GM21423 (cell line): Measurements from ENCODE around the gene ERP44.
"Not testable (repeated sequence)": the region's sequence is repeated elsewhere in the genome, so short reads cannot be mapped to it uniquely, and the experiment has no call there.

Experiments
- ATAC-seq: cut with Tn5 transposase; IDR thresholded peaks from one replicate; pipeline ENCODE4 v1.9.1; 2021; ENCODE audit warnings: mild to moderate bottlenecking, moderate library complexity; ENCODE audit not compliant: unreplicated experiment

ERP44 gene

DNA sequence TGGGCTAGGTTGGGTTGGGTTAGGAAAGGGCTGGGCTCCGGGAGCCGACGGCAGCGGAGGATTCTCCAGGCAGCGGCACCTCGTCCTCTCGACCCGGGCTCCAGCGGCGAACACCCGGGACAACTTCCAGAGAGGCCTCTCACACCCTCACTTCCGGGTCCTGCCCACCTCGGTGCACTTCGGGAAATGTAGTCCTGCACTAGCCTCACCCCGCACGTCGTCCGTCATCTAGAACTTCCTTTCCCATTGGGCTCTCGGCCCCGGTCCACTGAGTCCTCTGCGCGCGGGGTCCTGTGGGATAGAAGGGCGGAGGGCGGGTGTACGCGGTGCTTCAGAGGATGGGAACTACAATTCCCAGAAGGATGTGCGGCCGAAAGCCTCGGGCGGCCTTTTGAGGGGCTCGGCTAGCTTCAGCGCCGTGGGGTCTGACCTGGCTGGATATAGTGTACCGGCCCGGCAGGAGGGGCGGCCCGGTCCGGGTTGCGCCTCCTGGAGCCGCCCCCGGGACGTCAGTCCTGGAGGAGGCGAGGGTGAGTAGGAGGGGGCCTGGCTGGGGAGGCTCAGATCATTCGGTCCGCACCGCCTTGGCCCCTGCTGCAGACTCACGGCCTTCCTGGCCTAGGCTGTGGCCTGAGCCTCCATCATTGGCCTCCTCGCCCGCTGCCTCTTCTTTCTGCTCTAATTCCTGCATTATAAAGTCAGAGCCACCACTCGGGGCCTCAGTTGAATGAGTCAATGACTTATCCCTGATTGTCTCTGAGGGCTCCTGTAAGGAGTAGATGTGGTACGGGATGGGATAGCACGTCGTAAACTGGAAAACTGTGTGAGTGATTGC, at the start of gene ERP44, which contains the start of gene INVS:
Gene ERP44 (minus strand): TSS at position 114 of the 835 bp plus-strand sequence. CDS start 160 bp downstream, outside the sequence.
Gene INVS (plus strand): TSS at position 357 of the 835 bp plus-strand sequence. CDS start 5,279 bp downstream, outside the sequence.
- peak; percentile 97 for ATAC-seq

DNA sequence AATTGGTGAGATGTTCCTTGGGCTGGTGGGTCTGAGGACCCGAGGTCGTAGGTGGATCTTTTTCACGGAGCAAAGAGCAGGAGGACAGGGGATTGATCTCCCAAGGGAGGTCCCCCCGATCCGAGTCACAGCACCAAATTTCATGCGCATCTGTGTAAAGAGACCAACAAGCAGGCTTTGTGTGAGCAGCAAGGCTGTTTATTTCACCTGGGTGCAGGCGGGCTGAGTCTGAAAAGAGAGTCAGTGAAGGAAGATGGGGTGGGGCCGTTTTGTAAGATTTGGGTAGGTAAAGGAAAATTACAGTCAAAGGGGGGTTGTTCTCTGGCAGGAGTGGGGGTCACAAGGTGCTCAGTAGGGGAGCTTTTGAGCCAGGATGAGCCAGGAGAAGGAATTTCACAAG, 47.2 kb upstream of the ERP44 start:
- not testable (repeated sequence) for ATAC-seq

DNA sequence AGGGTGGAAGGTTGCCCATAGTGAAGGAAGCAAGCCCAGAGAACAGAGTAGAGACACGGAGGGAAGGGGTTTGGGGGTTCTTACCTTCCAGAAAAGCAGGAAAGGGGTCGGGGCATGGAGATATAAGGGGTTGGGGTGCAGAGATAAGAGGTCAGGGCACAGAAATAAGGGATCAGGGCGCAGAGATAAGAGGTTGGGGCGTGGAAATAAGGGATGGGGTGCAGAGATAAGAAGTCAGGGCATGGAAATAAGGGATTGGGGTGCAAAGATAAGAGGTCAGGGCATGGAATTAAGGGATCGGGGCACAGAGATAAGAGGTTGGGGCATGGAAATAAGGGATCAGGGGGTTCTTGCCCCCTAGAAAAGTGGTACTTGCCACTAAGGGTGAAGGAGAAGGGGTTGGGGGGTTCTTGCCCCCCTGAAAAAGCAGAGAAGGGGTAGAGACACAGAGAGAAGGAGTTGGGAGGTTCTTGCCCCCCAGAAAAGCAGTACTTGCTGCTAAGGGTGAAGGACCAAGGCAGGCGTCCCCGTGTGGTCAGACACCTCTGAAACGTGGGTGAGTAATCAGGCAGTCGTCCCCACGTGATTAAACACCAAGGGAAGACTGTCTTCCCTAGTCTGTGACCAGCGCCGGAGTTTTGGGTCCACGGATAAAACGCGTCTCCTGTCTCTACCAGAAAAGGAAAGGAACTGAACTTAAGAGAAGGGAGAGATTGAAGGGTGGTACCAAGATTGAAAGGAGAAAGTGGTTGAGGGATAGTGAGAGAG, 46.6 kb upstream of the ERP44 start:
- not testable (repeated sequence) for ATAC-seq

DNA sequence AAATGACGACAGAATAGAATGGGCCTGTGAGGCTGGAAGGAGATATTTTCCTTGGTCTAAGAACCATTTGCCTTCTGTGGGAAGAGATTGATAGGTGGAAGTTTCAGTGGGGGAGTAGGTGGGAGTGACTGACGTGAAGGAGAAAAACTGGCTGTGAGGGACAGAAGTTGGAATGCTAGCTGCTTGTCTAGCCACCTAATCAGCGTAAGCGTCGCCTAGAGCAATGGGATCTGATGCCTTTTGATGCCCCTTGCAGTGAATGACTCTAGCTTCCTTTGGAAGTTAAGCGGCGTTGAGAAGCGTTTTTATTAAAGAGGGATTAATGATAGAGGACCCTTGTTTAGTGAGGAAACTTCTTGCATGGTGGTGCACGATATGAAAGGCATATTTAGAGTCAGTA, 43.1 kb upstream of the ERP44 start:
- ATAC-seq: not testable (repeated sequence)

DNA sequence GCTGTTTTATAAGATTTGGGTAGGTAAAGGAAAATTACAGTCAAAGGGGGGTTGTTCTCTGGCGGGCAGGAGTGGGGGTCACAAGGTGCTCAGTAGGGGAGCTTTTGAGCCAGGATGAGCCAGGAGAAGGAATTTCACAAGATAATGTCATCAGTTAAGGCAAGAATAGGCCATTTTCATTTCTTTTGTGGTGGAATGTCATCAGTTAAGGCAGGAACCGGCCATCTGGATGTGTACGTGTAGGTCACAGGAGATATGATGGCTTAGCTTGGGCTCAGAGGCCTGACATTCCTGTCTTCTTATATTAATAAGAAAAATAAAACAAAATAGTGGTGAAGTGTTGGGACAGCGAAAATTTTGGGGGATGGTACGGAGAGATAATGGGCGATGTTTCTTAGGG, 41.5 kb upstream of the ERP44 start:
- not testable (repeated sequence) for ATAC-seq

DNA sequence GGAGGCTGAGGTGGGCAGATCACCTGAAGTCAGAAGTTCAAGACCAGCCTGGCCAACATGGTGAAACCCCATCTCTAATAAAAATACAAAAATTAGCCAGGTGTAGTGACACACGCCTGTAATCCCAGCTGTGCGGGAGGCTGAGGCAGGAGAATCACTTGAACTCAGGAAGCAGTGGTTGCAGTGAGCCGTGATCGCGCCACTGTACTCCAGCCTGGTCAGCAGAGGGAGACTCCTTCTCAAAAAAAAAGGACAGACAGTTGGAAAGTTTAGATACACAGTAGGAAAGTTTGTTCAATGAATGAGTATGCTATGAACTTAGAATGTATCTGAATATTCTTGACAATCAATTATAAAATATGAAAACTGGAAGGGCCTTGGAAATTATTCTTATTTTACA, 38.0 kb upstream of the ERP44 start:
- not testable (repeated sequence) for ATAC-seq

DNA sequence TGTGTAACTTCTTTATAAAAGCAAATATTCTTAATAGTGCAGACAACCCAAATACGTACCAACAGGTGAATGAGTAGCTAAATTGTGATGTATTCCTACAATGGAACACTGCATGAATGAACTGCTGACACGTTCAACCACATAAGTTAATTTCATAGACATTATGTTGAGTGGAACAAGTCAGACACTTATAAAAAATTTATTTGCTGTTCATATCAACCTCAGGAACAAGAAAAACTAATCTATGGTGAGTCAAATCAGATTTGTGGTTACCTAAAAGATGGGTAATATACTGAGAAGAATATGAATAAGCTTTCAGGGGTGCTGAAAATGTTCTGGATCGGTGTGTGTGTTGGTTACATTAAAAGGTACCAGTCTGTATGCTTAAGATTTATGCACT, 35.9 kb upstream of the ERP44 start:
- no peak for ATAC-seq

DNA sequence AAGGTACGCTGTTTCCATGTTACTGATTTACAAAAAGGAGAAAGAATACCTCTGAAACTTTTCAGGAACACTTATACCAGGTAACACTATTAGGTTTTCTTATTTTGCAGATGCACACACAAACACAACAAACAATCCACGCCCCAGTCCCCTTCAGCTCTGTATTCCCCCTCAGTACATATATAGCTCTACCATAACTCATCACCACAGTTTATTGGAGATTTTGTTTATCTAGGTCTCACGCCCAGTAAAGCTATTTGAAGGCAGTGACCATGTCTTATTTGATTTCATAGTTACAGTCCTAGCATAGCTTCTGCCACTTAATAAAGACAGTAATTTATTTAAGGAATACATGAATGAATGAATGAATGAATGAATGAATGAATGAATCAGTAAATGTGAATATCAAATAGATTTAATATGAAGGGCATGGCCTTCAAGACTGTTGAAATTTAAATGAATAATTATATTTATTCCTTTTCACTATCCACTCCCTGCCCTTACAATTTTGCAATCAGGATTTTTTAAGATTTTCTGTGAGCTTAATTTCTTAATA, 33.2 kb upstream of the ERP44 start:
- ATAC-seq: no peak

DNA sequence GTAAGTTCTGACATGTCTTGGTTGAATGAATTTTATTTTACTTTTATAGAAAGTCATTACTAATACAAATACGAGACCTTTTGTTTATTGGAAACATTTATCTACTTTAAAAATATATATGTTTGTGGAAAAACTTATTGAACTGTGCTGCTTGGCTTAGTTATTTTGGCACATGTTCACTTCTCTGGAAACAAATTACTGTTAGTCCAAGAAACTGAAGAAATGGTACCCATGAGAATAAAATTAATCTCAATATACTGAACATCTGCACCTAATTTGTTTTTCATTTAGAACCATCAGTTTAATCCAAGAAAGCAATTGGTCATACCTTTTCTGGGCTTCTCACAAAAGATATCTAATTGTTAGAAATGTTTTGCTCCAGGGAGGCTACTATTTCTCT, 32.4 kb upstream of the ERP44 start:
- no peak for ATAC-seq

DNA sequence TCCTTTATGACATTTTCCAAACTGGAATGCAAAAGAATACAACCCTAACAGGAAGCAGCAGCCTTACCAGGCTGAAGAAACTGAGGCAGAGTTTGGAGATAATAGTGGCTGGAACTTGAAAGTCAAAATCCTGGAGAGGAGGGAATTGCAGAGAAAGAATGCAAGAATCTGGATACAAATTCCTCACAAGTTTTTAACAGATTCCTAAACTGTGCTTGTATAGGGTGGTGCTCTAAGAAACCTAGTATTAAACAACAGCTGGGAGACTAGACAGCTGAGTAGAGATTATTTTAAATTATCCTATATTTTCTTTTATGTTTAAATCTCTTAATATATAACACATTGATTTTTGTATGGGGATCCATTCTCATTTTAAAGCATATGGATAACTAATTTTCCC, 31.0 kb upstream of the ERP44 start:
- no peak for ATAC-seq

DNA sequence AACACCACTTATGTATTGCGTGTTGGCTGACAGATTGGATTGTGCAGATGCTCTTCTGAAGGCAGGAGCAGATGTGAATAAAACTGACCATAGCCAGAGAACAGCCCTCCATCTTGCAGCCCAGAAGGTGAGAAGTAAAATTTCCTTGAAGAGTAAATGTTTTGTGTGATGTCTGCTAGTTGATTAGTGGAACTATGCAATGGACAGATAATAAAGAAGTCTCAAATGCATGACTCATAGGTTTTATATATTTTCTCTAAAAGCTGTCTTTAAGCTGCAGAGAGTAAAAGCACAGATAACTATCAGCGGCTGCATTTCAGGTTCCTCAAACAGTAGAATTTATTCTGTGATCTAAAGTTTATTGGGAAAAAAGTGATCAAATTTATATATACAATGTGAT, 27.6 kb upstream of the ERP44 start:
- ATAC-seq: no peak

DNA sequence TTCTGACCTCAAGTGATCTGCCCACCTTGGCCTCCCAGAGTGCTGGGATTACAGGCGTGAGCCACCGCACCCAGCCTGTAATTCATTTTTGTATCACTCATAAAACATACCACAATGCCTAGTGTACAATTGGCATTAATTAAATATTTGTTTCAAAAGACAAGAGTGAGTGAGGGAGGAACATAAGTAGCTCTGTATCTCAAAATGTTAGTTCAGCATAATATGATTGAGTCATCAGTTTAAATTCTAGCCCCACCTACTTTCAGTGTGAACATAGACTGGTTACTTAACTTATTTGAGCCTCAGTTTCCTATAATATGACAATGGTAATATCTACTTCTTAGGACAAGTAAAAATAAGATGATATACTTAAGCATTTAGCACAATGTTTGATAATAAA, 27.1 kb upstream of the ERP44 start:
- no peak for ATAC-seq

DNA sequence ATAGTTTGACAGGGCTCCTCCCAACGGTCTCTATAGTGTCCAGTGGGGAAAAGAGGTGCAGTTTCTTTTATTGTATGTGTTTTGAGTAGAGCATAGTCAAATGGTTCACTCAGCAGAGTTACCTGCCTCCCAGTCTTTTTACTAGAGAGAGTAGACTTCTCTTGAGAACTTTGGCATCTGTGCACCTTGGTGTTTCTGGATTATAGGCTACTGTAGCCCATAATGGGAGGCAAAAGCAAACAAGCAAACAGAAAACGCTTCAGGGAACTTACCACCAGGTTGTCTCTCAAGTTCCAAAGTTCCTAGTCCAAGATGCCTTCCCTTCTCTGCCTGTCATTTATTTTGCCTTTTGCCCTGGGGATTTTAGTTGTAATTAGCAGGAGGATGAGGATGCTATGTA, 26.4 kb upstream of the ERP44 start:
- ATAC-seq: no peak

DNA sequence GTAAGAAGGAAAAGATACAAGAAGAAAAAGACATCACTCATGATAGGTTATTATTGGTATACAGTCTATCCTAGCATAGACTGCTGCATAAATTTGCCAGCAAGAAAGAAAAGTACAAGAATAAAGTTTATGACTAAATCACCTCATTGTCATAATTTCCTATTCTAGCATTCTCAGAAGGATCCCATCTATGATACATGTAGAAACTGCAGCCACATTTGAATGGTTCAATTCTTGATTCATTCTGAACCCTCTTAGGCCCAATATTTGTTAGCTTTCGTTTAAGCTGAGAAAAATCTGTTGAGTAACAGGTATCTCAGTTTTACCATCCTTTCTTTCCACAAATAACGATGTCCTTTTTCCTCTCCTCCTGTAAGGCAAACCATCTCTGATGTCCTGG, 21.5 kb upstream of the ERP44 start:
- ATAC-seq: no peak

DNA sequence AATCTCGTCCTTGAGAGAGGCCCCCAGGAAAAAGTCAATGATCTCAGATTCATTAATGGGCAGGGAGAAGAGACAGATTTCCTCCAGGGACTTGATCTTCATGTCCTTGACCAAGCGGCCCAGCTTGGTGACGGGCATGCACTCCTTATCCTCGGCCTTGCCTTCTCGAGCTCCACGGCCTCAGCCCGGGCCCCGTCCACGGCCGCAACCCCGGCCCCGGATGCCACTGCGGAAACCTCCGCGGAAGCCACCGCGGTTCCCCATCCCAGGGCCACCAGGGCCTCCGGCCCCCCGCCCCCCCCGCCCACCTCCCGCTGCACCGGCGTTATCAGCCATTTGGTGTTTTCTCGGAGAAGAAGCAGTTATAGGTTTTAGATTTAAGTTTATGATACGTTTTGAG, 18.5 kb upstream of the ERP44 start:
- no peak for ATAC-seq

DNA sequence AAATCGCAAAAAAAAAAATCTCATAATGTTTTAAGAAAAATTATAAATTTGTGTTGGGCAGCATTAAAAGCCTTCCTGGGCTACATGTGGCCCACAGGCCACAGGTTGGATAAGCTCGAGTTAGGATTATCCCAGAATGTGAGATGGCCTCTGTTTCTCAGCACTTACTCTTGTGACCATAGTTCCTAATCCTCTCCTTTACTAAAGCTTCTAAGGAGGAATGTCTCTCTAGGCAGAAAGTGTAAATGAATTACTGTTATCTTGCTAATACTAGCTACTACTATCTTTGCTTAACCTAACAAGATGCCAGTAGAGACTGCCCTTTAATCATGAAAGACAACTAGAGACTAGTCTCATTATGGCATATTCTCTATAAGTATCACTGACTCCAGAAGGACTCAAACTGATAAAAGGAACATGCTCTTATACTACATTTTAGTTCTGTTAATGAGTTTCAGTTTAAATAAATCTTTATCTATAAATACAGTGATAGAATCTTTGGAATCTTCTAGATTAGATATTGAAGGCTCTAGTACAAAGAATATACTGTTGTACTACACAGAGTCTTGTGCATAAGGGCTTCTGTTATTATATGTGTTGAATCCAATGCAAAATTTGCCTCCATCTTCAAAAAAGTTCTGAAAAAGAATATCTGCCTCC, 14.0 kb upstream of the ERP44 start:
- no peak for ATAC-seq

DNA sequence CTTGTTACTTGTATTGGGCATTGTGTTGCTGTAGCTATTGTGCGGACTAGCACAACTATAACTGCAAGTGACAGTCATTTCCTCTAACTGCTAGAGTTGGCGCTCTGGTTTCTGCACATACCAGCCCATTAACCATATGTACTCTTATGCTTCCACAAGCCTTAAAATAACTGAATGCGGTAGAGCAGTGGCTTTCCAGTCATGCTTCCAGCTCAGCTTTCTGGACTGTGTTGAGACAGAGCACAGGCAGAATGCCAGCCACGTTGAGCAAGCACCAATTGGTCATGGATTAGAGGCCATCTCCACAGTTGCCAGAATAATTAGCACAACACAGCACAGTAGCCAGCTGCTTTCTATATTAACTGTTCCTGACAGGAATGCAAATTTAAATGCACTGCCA, 12.4 kb upstream of the ERP44 start:
- ATAC-seq: no peak

DNA sequence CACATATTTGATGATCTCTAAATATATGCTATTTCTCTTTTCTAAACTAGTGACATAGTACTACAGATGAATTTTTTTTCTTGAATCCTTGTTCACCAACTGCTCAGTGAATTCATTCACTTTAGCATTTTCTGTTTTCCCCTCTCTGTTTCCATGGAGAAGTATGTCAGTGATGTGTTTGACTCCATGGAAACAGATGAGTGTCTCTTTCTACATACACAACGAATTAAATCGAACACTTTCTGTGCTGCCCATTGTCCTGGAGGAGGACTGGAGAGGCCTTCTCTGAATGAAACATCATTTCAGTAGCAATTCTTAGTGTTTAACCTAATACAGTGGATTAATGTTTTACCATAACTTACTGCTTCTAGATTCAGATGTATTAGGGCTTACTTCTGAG, 9.8 kb upstream of the ERP44 start:
- no peak for ATAC-seq

DNA sequence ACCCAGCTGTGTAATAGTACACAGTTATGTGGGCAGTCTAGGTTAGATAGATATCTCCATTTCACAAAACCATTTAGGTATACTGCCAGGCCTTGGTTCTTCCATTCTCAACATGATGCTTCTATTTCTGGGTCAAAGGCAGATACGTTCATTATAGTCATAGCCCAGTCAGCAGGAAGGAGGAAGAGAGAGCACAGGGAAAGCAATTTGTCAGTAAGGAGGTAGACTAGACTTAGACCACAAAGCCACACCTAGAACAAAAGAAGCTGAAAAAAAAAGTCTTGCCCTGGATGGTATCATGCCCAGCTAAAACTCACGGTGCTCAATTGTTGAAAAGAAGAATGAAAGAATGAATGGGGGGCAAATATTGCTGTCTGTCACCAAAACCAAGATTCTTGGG, 7.8 kb upstream of the ERP44 start:
- no peak for ATAC-seq

DNA sequence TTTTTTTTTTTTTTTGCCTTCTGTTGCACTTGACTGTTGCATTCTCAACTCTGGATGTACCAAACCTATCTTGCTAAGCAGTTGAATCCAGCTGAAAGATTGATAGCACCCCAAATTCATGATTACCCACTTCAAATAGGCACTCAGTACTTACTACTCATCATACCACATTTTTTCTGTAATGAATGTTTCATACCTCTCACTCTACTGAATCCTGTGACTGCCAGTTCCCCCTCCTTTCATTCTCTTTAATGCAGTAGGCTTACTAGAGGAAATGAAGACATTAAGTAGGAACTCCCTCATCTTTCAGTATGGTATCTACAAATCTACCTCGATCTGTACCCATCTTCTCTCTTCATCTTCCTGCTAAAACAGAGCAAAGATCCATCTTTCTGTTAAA, 7.1 kb upstream of the ERP44 start:
- no peak for ATAC-seq

DNA sequence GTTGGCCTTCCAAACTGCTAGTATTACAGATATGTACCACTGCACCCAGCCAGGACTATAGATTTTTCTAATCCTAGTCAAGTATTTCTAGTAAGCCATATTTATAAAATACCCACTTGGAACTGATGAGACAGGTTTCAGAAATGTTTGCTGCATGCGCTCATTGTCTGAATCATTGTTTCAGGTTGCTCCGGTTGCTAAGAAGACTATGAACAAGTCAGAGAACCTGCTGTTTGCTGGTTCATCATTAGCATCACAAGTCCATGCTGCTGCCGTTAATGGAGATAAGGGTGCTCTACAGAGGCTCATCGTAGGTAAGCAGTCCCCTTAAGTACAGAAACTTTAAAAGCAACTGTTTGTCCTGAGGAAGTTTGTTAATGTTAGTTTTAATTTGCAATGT, 5.5 kb upstream of the ERP44 start:
- no peak for ATAC-seq
